Measurements from ENCODE around the gene LRP1. TPM values are rescaled to one million over a fixed set of nuclear protein-coding genes. Genes with fewer than 3 reads are reported as not detected.

Gene LRP1
- total and polyA plus RNA-seq, 2 experiments from 2014 or later: 26.6 to 145 TPM

GRCh38 chr12:57148469-57149244 lies 20.4 kb downstream of the LRP1 start (continued):
- TF ChIP-seq ZNF462 (CRISPR knock-in tag; IDR thresholded peaks at IDR 0.05) (no peak), ETS1 (IDR thresholded peaks at IDR 0.05) (no peak)
- TF ChIP-seq, protein P1, sequence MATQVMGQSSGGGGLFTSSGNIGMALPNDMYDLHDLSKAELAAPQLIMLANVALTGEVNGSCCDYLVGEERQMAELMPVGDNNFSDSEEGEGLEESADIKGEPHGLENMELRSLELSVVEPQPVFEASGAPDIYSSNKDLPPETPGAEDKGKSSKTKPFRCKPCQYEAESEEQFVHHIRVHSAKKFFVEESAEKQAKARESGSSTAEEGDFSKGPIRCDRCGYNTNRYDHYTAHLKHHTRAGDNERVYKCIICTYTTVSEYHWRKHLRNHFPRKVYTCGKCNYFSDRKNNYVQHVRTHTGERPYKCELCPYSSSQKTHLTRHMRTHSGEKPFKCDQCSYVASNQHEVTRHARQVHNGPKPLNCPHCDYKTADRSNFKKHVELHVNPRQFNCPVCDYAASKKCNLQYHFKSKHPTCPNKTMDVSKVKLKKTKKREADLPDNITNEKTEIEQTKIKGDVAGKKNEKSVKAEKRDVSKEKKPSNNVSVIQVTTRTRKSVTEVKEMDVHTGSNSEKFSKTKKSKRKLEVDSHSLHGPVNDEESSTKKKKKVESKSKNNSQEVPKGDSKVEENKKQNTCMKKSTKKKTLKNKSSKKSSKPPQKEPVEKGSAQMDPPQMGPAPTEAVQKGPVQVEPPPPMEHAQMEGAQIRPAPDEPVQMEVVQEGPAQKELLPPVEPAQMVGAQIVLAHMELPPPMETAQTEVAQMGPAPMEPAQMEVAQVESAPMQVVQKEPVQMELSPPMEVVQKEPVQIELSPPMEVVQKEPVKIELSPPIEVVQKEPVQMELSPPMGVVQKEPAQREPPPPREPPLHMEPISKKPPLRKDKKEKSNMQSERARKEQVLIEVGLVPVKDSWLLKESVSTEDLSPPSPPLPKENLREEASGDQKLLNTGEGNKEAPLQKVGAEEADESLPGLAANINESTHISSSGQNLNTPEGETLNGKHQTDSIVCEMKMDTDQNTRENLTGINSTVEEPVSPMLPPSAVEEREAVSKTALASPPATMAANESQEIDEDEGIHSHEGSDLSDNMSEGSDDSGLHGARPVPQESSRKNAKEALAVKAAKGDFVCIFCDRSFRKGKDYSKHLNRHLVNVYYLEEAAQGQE (IDR thresholded peaks at IDR 0.05; ENCODE audit: unreplicated experiment): no peak
